ENCODE data around the gene ACD. TPM values are rescaled to one million over a fixed set of nuclear protein-coding genes. Genes with fewer than 3 reads are reported as not detected.

ACD gene
- total and polyA plus RNA-seq, 9 of the 15 experiments (the other 6 are each of a cell fraction or from before 2014, with no cell fraction given), result 4.2 to 47.4 (median 19.2) TPM

DNA sequence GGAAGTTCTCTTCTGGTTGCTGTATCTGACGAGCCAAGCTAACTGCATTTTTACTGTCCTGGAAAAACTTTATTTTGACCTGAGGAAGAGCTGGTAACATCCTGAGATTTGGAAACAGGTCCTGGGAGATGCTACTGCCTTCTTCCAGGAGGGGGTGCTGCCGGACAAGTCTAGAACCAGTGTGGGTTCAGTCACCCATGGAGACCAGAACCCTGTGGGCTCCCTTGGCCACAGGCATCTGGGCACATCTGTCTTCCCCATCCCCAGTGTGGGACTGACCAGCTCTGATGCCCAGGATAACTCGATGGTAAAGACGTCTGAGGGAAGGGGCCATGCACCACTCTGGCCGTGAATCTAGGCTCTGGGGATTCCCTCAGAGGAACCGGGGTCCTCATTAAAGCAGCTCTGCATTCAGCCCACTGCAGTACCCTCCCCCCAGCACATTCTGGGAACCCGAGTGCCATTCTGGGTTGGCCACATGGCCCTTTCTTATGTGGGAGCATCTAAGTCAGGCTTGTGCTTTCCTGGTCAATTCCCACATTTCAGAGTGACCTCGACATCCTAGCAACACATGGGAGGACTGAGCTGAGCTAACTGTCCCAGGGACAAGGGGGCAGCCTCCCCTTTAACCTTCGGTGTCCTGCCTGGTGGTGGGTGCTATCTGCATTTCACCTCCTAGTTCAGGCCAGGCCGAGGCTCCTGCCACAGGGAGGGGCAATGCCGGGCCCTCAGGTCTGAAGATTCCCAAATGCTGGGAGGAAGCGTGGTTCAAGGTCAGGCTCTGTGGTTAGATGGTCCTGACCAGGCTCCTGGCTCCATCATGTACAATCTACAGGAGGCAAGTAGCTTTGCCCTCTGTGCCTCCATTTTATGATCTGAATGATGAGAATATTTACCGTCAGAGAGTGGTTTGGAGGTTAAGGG lies 12.9 kb upstream of the ACD start (continued):
- TF ChIP-seq COPS2 (conservative IDR thresholded peaks at IDR 0.05) (no peak), SMC3 (conservative IDR thresholded peaks at IDR 0.05; ENCODE audit: insufficient read depth, low read depth, low read length) (peak; percentile 88), BACH1 (tag; IDR thresholded peaks at IDR 0.05) (no peak), ETV1 (tag; conservative IDR thresholded peaks at IDR 0.05; ENCODE audit: low read depth) (no peak), EWSR1 (IDR thresholded peaks at IDR 0.05; ENCODE audit: borderline replicate concordance, low read depth, partially characterized antibody) (no peak)
- TF ChIP-seq, protein P1, sequence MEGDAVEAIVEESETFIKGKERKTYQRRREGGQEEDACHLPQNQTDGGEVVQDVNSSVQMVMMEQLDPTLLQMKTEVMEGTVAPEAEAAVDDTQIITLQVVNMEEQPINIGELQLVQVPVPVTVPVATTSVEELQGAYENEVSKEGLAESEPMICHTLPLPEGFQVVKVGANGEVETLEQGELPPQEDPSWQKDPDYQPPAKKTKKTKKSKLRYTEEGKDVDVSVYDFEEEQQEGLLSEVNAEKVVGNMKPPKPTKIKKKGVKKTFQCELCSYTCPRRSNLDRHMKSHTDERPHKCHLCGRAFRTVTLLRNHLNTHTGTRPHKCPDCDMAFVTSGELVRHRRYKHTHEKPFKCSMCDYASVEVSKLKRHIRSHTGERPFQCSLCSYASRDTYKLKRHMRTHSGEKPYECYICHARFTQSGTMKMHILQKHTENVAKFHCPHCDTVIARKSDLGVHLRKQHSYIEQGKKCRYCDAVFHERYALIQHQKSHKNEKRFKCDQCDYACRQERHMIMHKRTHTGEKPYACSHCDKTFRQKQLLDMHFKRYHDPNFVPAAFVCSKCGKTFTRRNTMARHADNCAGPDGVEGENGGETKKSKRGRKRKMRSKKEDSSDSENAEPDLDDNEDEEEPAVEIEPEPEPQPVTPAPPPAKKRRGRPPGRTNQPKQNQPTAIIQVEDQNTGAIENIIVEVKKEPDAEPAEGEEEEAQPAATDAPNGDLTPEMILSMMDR (IDR thresholded peaks at IDR 0.05 in 2 of 3, conservative IDR thresholded peaks at IDR 0.05 in 1 of 3; ENCODE audit: insufficient read depth in 2 of 3, low read depth in 1 of 3, low read length in 3 of 3), result peak; percentile 83 to 94 (median 93)
- TF ChIP-seq, protein P2, sequence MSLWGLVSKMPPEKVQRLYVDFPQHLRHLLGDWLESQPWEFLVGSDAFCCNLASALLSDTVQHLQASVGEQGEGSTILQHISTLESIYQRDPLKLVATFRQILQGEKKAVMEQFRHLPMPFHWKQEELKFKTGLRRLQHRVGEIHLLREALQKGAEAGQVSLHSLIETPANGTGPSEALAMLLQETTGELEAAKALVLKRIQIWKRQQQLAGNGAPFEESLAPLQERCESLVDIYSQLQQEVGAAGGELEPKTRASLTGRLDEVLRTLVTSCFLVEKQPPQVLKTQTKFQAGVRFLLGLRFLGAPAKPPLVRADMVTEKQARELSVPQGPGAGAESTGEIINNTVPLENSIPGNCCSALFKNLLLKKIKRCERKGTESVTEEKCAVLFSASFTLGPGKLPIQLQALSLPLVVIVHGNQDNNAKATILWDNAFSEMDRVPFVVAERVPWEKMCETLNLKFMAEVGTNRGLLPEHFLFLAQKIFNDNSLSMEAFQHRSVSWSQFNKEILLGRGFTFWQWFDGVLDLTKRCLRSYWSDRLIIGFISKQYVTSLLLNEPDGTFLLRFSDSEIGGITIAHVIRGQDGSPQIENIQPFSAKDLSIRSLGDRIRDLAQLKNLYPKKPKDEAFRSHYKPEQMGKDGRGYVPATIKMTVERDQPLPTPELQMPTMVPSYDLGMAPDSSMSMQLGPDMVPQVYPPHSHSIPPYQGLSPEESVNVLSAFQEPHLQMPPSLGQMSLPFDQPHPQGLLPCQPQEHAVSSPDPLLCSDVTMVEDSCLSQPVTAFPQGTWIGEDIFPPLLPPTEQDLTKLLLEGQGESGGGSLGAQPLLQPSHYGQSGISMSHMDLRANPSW (CRISPR knock-in tag; IDR thresholded peaks at IDR 0.05), result no peak
- TF ChIP-seq, protein P3, sequence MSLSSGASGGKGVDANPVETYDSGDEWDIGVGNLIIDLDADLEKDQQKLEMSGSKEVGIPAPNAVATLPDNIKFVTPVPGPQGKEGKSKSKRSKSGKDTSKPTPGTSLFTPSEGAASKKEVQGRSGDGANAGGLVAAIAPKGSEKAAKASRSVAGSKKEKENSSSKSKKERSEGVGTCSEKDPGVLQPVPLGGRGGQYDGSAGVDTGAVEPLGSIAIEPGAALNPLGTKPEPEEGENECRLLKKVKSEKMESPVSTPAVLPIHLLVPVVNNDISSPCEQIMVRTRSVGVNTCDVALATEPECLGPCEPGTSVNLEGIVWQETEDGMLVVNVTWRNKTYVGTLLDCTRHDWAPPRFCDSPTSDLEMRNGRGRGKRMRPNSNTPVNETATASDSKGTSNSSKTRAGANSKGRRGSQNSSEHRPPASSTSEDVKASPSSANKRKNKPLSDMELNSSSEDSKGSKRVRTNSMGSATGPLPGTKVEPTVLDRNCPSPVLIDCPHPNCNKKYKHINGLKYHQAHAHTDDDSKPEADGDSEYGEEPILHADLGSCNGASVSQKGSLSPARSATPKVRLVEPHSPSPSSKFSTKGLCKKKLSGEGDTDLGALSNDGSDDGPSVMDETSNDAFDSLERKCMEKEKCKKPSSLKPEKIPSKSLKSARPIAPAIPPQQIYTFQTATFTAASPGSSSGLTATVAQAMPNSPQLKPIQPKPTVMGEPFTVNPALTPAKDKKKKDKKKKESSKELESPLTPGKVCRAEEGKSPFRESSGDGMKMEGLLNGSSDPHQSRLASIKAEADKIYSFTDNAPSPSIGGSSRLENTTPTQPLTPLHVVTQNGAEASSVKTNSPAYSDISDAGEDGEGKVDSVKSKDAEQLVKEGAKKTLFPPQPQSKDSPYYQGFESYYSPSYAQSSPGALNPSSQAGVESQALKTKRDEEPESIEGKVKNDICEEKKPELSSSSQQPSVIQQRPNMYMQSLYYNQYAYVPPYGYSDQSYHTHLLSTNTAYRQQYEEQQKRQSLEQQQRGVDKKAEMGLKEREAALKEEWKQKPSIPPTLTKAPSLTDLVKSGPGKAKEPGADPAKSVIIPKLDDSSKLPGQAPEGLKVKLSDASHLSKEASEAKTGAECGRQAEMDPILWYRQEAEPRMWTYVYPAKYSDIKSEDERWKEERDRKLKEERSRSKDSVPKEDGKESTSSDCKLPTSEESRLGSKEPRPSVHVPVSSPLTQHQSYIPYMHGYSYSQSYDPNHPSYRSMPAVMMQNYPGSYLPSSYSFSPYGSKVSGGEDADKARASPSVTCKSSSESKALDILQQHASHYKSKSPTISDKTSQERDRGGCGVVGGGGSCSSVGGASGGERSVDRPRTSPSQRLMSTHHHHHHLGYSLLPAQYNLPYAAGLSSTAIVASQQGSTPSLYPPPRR (CRISPR knock-in tag; IDR thresholded peaks at IDR 0.05; ENCODE audit: borderline replicate concordance), result no peak

Data from K562 (cell line).